Upper lobe of right lung (tissue), 1 donor: Measurements from ENCODE around the gene PLXND1. TPM values are rescaled to one million over a fixed set of nuclear protein-coding genes. Genes with fewer than 3 reads are reported as not detected.

Experiments
- ATAC-seq: fragments of 200-7000 bp; cut with Tn5 transposase; one replicate; pipeline ENCODE4 v1.9.1; 2020; ENCODE audit warnings: mild to moderate bottlenecking, moderate library complexity
- DNase-seq: peaks from one replicate; pipeline ENCODE4 v3.0.0-alpha.2; 2020
- H3K27ac ChIP-seq: fragments of 200-600 bp; one replicate; pipeline ENCODE4 v1.8.0; 2022
- H3K27me3 ChIP-seq: fragments of 200-600 bp; one replicate; pipeline ENCODE4 v1.8.0; 2022; ENCODE audit warnings: mild to moderate bottlenecking
- H3K36me3 ChIP-seq: fragments of 200-600 bp; one replicate; pipeline ENCODE4 v1.8.0; 2022
- H3K4me1 ChIP-seq: fragments of 200-600 bp; one replicate; pipeline ENCODE4 v1.8.0; 2022
- H3K4me3 ChIP-seq: fragments of 200-600 bp; one replicate; pipeline ENCODE4 v1.8.0; 2022; ENCODE audit warnings: mild to moderate bottlenecking
- H3K9me3 ChIP-seq: fragments of 200-600 bp; one replicate; pipeline ENCODE4 v1.8.0; 2022
- intact Hi-C: fragments of 100-400 bp; cut with DNase I; formaldehyde crosslinking; loops from one replicate; pipeline ENCODE4 v1.11.0; 2022
- total RNA-seq: library from RNA; stranded (reverse); fragmentation: NEBNext Ultra II Directional; extraction: Animal tissue kit (Norgen Biotek cat#: 25700); gene quantifications from one replicate; pipeline ENCODE4 v1.2.1, GENCODE V29; 2021
- TF ChIP-seq, protein P1 (sequence below): fragments of 200-600 bp; IDR thresholded peaks from one replicate; pipeline ENCODE4 v1.8.0; 2022; ENCODE audit warnings: antibody characterized with exemption
- donor health status: DM: no; HTN: yes; CAD: no; lungs with severe emphysema.

Gene PLXND1
- total RNA-seq, 1 donor from 2014 or later: 284 TPM

DNA sequence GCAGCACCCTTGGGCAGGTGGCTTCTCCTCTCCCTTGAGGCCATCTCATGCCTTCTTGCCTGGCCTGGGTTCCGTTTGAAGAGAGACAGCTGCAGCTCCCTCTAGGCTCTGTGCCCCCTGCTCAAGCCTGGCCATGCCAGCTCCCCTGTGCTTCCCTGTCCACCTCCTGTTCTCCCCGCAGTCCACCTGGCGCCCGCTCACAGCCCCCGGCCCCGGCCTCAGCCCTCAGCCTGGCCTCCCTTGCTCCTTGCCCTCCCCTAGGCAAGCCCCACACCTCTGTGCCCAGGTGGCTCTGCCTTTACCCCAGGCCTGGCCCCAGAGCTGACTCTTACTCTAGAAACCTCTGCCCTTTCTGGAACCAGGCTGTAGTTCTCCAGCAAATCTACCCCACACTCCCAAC, 91.9 kb downstream of the PLXND1 start:
- Histone ChIP-seq H3K27me3 (no peaks in the 10 kb centered on the region), H3K4me1 (no peaks in the 10 kb centered on the region), H3K4me3 (no peak overlapping the region), H3K9me3 (no peaks in the 10 kb centered on the region), H3K27ac (no peak overlapping the region), H3K36me3 (peaks cover 10% of the 10 kb centered on the region)
- TF ChIP-seq, protein P1, sequence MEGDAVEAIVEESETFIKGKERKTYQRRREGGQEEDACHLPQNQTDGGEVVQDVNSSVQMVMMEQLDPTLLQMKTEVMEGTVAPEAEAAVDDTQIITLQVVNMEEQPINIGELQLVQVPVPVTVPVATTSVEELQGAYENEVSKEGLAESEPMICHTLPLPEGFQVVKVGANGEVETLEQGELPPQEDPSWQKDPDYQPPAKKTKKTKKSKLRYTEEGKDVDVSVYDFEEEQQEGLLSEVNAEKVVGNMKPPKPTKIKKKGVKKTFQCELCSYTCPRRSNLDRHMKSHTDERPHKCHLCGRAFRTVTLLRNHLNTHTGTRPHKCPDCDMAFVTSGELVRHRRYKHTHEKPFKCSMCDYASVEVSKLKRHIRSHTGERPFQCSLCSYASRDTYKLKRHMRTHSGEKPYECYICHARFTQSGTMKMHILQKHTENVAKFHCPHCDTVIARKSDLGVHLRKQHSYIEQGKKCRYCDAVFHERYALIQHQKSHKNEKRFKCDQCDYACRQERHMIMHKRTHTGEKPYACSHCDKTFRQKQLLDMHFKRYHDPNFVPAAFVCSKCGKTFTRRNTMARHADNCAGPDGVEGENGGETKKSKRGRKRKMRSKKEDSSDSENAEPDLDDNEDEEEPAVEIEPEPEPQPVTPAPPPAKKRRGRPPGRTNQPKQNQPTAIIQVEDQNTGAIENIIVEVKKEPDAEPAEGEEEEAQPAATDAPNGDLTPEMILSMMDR: no peak
- ATAC-seq (no peak), DNase-seq (peak; percentile 43)
- intact Hi-C loops: no loop called here

DNA sequence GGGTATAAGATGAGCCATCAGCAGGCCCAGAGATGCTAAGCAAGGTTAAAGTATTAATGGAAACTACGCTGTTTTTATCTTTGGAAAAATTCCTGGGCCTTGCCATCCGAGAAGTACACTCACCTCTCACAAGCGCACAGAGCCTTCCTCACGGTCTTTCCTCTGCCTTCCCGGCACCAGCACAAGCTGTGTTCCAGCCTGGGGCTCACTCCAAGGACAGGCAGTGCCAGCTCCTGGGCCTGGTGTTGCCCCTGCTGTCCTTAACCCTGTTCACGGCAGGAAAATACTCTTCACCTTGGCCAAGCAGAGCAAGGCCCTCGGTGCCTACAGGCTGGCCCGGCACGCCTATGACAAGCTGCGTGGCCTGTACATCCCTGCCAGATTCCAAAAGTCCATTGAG, 92.4 kb downstream of the PLXND1 start:
- Histone ChIP-seq H3K36me3 (peaks cover 10% of the 10 kb centered on the region), H3K4me3 (no peak overlapping the region), H3K9me3 (no peaks in the 10 kb centered on the region), H3K27me3 (no peaks in the 10 kb centered on the region), H3K4me1 (no peaks in the 10 kb centered on the region), H3K27ac (no peak overlapping the region)
- DNase-seq (peak; percentile 46), ATAC-seq (no peak)
- intact Hi-C loops: no loop called here
- TF ChIP-seq, protein P1: no peak

DNA sequence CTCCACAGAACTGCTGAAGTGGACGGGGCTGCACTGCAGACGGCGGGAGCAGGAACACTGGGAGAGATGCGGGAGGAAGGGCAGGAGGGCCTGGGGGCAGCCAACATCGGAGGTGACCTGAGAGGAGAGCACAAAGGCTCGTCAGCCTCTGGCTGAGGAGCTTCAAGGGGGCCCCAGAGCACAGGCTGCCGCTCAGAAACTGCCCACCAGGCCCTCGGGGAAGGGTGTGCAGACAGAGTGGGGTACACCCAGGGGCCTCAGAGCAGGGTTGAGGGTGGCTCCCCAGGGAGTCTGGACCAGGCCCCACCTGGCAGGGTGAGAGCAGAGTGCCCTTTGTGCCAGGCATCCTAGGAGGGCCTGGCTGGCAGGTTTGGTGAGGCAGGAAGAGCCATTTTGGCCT, 92.8 kb downstream of the PLXND1 start:
- Histone ChIP-seq H3K9me3 (no peaks in the 10 kb centered on the region), H3K4me1 (no peaks in the 10 kb centered on the region), H3K27ac (no peak overlapping the region), H3K27me3 (no peaks in the 10 kb centered on the region), H3K36me3 (peaks cover 10% of the 10 kb centered on the region), H3K4me3 (no peak overlapping the region)
- intact Hi-C loops: no loop called here
- DNase-seq: peak; percentile 58
- no peak for ATAC-seq
- TF ChIP-seq, protein P1: no peak

DNA sequence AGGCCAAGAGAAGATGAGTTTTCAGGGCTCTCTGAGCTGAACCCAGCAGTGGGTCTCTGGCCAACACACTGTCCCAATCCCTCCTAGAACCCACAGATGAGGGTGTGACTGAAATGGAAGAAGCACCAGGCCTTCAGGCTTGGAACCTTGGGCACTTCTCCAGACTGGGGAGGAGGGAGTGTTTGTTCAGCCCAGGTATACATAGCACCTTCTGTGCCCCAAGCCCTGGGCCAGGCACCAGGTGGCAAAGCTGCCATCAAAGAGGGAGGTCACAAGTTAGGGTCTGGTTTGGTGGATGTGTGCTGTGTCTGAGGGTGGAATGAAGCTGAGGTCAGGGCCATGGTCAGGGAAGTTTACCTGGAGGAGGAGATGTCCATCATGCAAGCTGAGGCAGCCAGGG, 93.9 kb downstream of the PLXND1 start:
- Histone ChIP-seq H3K4me1 (no peaks in the 10 kb centered on the region), H3K9me3 (no peaks in the 10 kb centered on the region), H3K27me3 (no peaks in the 10 kb centered on the region), H3K27ac (no peak overlapping the region), H3K36me3 (peaks cover 10% of the 10 kb centered on the region), H3K4me3 (no peak overlapping the region)
- intact Hi-C loops: no loop called here
- no peak for ATAC-seq
- TF ChIP-seq, protein P1: no peak
- DNase-seq: no peak

DNA sequence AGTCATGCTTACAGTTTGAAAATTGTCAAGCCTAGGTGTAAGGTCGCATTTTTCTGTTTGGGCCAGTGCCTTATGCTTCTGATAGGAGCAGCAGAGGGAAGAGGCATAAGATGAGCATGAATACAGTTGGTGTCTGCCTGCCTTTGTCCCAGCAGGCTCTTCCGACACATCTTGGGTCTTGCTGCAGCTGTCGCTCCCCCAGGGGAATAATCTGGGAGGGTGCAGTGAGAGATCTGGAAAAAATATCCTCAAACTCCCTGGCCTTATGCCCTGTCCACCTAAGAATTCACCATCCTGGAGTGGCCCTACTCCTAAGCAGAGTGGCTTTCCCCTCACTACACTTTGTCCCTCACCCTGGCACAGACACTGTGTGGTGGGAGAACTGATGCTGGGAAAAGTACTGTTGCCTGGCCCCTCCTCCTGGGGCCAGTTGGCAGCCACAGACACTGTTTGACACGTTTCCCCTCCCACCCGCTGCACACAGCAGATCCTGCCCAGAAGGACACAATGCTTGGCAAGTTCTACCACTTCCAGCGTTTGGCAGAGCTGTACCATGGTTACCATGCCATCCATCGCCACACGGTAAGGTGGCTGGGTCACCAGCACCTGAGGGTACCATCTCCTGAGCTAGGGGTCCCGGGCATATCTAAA, 99.2 kb downstream of the PLXND1 start:
- intact Hi-C loops: no loop called here
- Histone ChIP-seq H3K27ac (peak overlapping the region; percentile 17), H3K4me1 (no peaks in the 10 kb centered on the region), H3K27me3 (no peaks in the 10 kb centered on the region), H3K36me3 (peaks cover 26% of the 10 kb centered on the region), H3K9me3 (no peaks in the 10 kb centered on the region), H3K4me3 (no peak overlapping the region)
- DNase-seq: peak; percentile 52
- peak; percentile 60 for ATAC-seq
- TF ChIP-seq, protein P1: no peak

DNA sequence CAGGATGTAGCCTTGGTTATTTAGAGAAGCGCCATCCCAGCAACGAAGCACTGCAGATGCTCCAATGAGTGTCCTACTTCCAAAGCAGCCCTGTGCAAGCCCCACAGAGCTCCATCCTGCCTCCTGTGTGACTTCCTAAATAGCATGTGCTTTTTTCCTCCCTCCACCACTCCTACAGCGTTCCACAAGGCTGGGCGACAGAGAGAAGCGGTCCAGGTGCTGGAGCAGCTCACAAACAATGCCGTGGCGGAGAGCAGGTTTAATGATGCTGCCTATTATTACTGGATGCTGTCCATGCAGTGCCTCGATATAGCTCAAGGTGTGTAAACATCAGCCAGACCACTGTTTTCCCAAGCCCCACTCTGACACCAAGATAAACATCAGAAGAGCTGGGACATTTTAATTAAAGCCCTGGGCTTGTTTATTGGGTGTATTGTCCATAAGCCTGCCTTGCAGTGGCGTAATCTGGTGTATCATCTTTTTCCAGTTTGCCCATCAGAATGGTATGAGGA, 100.2 kb downstream of the PLXND1 start:
- Histone ChIP-seq H3K27ac (no peak overlapping the region), H3K4me1 (no peaks in the 10 kb centered on the region), H3K9me3 (no peaks in the 10 kb centered on the region), H3K36me3 (peaks cover 22% of the 10 kb centered on the region), H3K4me3 (no peak overlapping the region), H3K27me3 (no peaks in the 10 kb centered on the region)
- TF ChIP-seq, protein P1: no peak
- intact Hi-C loops: no loop called here
- ATAC-seq (no peak), DNase-seq (no peak)
